PC-9 (cell line): Measurements from ENCODE around the gene CCR7.

Experiments
- EZH2 ChIP-seq: fragments of 200-600 bp; sonication (generic); IDR thresholded peaks from 2 replicates; pipeline ENCODE4 v1.8.0; 2017; ENCODE audit warnings: antibody characterized with exemption, low read depth
- TF ChIP-seq, protein P1 (sequence below): fragments of 200-600 bp; sonication (generic); conservative IDR thresholded peaks from 2 replicates; pipeline ENCODE4 v1.6.1; 2017; ENCODE audit warnings: mixed run types, antibody characterized with exemption, mild to moderate bottlenecking, moderate library complexity

- TF ChIP-seq, protein P1, sequence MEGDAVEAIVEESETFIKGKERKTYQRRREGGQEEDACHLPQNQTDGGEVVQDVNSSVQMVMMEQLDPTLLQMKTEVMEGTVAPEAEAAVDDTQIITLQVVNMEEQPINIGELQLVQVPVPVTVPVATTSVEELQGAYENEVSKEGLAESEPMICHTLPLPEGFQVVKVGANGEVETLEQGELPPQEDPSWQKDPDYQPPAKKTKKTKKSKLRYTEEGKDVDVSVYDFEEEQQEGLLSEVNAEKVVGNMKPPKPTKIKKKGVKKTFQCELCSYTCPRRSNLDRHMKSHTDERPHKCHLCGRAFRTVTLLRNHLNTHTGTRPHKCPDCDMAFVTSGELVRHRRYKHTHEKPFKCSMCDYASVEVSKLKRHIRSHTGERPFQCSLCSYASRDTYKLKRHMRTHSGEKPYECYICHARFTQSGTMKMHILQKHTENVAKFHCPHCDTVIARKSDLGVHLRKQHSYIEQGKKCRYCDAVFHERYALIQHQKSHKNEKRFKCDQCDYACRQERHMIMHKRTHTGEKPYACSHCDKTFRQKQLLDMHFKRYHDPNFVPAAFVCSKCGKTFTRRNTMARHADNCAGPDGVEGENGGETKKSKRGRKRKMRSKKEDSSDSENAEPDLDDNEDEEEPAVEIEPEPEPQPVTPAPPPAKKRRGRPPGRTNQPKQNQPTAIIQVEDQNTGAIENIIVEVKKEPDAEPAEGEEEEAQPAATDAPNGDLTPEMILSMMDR: no peak
- TF ChIP-seq EZH2: no peak
Observed at GRCh38 chr17:40530531-40530994, 34.7 kb downstream of the CCR7 start.
